ENCODE results near the gene PHKA2.
A peak's percentile ranks its signal among the peaks of the same experiment; 100 is the strongest.

Gene PHKA2

DNA sequence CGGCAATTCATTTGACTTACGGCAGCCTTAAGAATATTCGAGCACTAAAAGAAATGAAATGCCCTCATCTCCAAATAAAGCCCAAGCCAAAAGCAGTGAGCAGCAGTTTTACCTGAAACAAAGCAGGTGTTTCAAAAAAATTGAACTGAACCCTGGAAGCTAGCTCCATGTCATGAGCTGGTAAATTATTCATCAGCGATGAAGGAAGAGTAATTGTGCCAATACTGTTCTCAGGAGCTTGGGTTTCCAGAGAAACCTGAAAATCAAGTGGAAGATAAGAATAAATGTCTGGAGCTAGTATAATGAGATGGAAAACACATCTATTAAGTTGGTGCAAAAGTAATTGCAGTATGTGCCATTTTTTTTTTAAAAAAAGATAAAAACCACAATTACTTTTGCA lies 24.0 kb upstream of the PHKA2 start:
- H3K4me3 ChIP-seq (ENCODE audit: low read length) = no peak overlapping the region
- no peak for DNase-seq (ENCODE audit: low read depth)
- TF ChIP-seq, protein P1, sequence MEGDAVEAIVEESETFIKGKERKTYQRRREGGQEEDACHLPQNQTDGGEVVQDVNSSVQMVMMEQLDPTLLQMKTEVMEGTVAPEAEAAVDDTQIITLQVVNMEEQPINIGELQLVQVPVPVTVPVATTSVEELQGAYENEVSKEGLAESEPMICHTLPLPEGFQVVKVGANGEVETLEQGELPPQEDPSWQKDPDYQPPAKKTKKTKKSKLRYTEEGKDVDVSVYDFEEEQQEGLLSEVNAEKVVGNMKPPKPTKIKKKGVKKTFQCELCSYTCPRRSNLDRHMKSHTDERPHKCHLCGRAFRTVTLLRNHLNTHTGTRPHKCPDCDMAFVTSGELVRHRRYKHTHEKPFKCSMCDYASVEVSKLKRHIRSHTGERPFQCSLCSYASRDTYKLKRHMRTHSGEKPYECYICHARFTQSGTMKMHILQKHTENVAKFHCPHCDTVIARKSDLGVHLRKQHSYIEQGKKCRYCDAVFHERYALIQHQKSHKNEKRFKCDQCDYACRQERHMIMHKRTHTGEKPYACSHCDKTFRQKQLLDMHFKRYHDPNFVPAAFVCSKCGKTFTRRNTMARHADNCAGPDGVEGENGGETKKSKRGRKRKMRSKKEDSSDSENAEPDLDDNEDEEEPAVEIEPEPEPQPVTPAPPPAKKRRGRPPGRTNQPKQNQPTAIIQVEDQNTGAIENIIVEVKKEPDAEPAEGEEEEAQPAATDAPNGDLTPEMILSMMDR (IDR thresholded peaks at IDR 0.05; ENCODE audit: insufficient read depth, low read depth, low read length, missing control alignments) = no peak

DNA sequence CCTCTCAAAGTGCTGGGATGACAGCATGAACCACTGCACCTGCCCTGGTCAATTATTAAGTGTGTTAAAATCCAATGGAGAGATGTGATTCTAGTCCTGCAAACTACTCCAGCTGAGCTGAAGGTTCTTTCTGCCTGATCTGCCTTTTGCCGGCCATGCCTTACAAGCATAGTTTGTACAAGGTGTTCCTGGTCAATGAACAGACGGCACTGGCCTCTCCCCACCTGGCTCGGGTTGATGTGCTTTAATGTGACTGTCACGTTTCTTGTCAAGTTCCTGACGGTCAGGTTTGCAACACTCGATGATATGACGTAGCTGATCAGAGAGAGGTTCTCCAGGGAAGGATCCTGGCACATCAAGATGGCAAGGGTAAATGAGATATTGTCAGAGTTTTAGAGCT lies 23.1 kb upstream of the PHKA2 start:
- DNase-seq (ENCODE audit: low read depth) = no peak
- TF ChIP-seq, protein P1 (IDR thresholded peaks at IDR 0.05; ENCODE audit: insufficient read depth, low read depth, low read length, missing control alignments) = no peak
- no peak overlapping the region for H3K4me3 ChIP-seq (ENCODE audit: low read length)

DNA sequence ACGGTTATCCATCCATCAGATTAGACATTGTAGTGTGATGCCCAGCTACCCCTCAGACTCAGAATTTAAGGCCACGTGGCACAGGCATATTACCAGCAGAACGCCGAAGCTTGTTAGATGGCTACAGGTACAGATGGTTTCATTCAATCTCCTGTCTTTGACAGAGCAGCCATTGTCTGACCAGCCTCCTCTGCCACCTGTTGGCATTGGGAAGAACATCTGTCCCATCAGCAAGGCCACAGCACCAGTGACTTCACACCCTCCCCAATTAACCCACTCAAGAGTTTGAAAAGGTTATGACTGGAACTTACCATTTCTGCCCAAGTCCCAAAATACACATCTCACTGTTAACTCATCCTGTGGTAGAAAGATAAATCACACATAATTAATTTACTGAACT lies 22.0 kb upstream of the PHKA2 start:
- DNase-seq (ENCODE audit: low read depth) = peak; percentile 13
- H3K4me3 ChIP-seq (ENCODE audit: low read length) = no peak overlapping the region
- TF ChIP-seq, protein P1 (IDR thresholded peaks at IDR 0.05; ENCODE audit: insufficient read depth, low read depth, low read length, missing control alignments) = peak; percentile 28

DNA sequence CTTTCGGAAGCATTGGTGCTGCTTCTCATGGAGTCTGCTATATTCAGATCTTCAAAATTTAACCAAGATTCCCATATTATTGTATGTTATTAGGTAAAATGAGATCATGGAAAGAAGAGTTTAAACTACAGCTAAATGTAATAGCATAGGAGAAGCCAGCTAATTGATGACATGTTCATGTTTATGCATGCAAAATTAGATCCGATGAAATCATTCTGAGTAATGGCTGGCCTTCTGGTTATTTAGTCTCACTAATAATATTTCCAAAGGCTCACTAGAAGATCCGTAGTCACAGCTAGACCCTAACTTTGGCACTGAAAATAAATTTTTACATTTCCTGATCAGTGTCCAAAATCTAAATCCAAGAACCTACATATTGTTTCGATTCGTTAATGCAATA lies 19.8 kb upstream of the PHKA2 start:
- no peak overlapping the region for H3K4me3 ChIP-seq (ENCODE audit: low read length)
- peak; percentile 16 for DNase-seq (ENCODE audit: low read depth)
- TF ChIP-seq, protein P1 (IDR thresholded peaks at IDR 0.05; ENCODE audit: insufficient read depth, low read depth, low read length, missing control alignments) = no peak

DNA sequence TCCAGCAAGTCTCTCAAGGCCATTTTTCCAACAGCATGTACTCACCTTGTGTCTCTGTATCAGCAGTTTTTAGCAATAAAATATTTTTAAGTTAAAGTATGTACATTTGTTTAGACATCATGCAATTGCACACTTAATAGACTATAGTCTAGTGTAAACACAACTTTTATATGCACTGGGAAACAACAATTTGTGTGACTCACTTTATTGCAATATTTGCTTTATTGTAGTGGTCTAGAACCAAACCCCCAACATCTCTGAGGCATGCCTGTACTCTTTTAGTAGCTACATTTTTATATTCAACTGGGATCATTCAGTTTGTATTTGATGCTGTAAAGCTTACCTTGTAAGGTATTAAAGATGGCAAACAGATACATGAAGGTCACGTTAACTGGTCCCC lies 14.7 kb upstream of the PHKA2 start:
- TF ChIP-seq, protein P1 (IDR thresholded peaks at IDR 0.05; ENCODE audit: insufficient read depth, low read depth, low read length, missing control alignments) = no peak

DNA sequence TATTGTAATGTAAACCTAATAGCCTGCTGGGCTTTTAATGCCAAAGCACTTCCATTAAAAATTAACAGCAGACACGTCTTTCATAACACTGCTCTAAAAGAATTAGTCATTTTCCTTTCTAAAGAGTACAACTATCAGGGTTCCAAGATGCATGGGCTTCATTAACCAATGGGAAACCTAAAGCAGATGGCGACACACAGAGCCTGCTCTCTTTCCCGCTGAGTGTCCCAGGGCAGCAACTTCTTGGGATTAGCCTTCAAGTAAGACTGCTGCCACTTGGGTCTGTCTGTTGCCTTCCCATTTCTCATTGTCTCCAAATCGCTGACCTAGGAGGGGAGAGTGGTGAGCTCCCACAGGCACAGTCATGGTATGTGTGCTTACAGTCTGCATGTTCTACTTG lies 14.0 kb upstream of the PHKA2 start:
- no peak for DNase-seq (ENCODE audit: low read depth)
- TF ChIP-seq, protein P1 (IDR thresholded peaks at IDR 0.05; ENCODE audit: insufficient read depth, low read depth, low read length, missing control alignments) = no peak
- H3K4me3 ChIP-seq (ENCODE audit: low read length) = no peak overlapping the region

More for the DNA sequence above, 14.7 kb upstream of the PHKA2 start:
- no peak overlapping the region for H3K4me3 ChIP-seq (ENCODE audit: low read length)
- DNase-seq (ENCODE audit: low read depth) = no peak

DNA sequence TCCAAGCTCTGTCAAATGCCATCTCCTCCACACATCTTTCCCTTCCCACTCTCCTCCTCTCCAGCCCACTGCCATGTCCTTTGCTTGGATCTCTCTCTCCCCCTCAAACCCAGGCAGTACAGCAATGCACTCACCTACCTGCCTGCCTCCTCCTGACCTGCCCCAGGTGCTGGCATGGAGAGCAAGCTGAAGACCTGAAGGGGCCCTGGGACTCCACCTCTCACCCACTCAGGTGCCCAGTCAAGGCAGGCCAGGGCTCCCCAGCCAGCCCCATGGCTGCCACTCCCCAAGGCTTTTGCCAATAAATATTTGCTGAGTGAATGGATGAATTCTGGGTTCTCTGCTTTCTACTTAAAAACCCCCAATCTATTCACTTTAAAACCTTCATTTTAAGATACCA lies 12.6 kb upstream of the PHKA2 start:
- TF ChIP-seq, protein P1 (IDR thresholded peaks at IDR 0.05; ENCODE audit: insufficient read depth, low read depth, low read length, missing control alignments) = no peak
- H3K4me3 ChIP-seq (ENCODE audit: low read length) = no peak overlapping the region
- DNase-seq (ENCODE audit: low read depth) = no peak

Measured in epithelial cell of esophagus (primary cell).